ENCODE data around the gene CRTAC1. TPM values are rescaled to one million over a fixed set of nuclear protein-coding genes. Genes with fewer than 3 reads are reported as not detected.

The CRTAC1 gene
- total RNA-seq, 1 experiment from 2014 or later: 0.20 TPM

- Histone ChIP-seq H3K4me2 (ENCODE audit: low read length) (peak overlapping the region; percentile 20), H3K27ac (ENCODE audit: low read depth, low read length) (no peak overlapping the region), H3K9me3 (ENCODE audit: control insufficient read depth in 1 of 2, insufficient read depth in 1 of 2, low read depth in 1 of 2, low read length in 2 of 2) (no peaks in the 10 kb centered on the region), H3K79me2 (ENCODE audit: insufficient read depth, low read length) (no peaks in the 10 kb centered on the region), H3K4me1 (ENCODE audit: control insufficient read depth in 1 of 2, insufficient read depth in 2 of 2, low read length in 2 of 2) (peaks cover 13 to 29% of the 10 kb centered on the region in 2 experiments), H2AFZ (ENCODE audit: low read depth, low read length, poor library complexity, severe bottlenecking) (no peak overlapping the region), H3K27me3 (ENCODE audit: insufficient read depth, low read length) (no peaks in the 10 kb centered on the region), H3K9ac (ENCODE audit: low read length) (no peak overlapping the region), H4K20me1 (ENCODE audit: insufficient read depth) (no peaks in the 10 kb centered on the region), H3K4me3 (replicated peaks in 1 of 2; ENCODE audit: low read depth in 1 of 2, low read length in 2 of 2) (no peak overlapping the region), H3K9me2 (ENCODE audit: insufficient read depth) (no peaks in the 10 kb centered on the region), H3K36me3 (ENCODE audit: control insufficient read depth in 1 of 2, insufficient read depth in 2 of 2, low read length in 2 of 2) (no peaks in the 10 kb centered on the region)
- DNase-seq (ENCODE audit: low read depth, low spot score) (no peak), ATAC-seq (no peak; the same call in 1 of the 2 replicates)
- TF ChIP-seq POLR2A (IDR thresholded peaks at IDR 0.05; ENCODE audit: borderline replicate concordance, extremely low read depth, insufficient read depth, insufficient read length): no peak
- TF ChIP-seq CEBPB (IDR thresholded peaks at IDR 0.05; ENCODE audit: low read depth): no peak
- no peak for TF ChIP-seq EZH2 (IDR thresholded peaks at IDR 0.05)
- no peak for TF ChIP-seq ZBTB33 (IDR thresholded peaks at IDR 0.05; ENCODE audit: extremely low read depth, insufficient replicate concordance, low read length)
- CTCF ChIA-PET: interaction anchor here (0.9 kb wide), 1 partner anchor 15 kb away, joined by 3 read pairs; no protein-coding TSS in a partner anchor
- POLR2A ChIA-PET: no interaction called here
- RAD21 ChIA-PET (ENCODE audit: low non-redundant PET in 1 of 2, low total read pairs in 2 of 2, uncharacterized antibody in 2 of 2, unreplicated experiment in 2 of 2): no interaction called here
- intact Hi-C loops (cut with micrococcal nuclease): no loop called here
- BruUV-seq (replicated peaks): no TSS peak
Observed at GRCh38 chr10:97843281-97843671, 187.1 kb downstream of the CRTAC1 start.

GRCh38 chr10:97842656-97843280 lies 187.7 kb downstream of the CRTAC1 start:
- no peaks in the 10 kb centered on the region for H3K9me3 ChIP-seq (ENCODE audit: control insufficient read depth in 1 of 2, insufficient read depth in 1 of 2, low read depth in 1 of 2, low read length in 2 of 2)
- no peak overlapping the region for H2AFZ ChIP-seq (ENCODE audit: low read depth, low read length, poor library complexity, severe bottlenecking)
- BruUV-seq (replicated peaks): no TSS peak
- no peaks in the 10 kb centered on the region for H3K27me3 ChIP-seq (ENCODE audit: insufficient read depth, low read length)
- H3K9ac ChIP-seq (ENCODE audit: low read length): no peak overlapping the region
- no peaks in the 10 kb centered on the region for H3K36me3 ChIP-seq (ENCODE audit: control insufficient read depth in 1 of 2, insufficient read depth in 2 of 2, low read length in 2 of 2)
- ChIA-PET POLR2A (no interaction called here), RAD21 (ENCODE audit: low non-redundant PET in 1 of 2, low total read pairs in 2 of 2, uncharacterized antibody in 2 of 2, unreplicated experiment in 2 of 2) (no interaction called here), CTCF (interaction anchor here (0.9 kb wide), 1 partner anchor 15 kb away, joined by 3 read pairs; no protein-coding TSS in a partner anchor)
- no peak overlapping the region for H3K27ac ChIP-seq (ENCODE audit: low read depth, low read length)
- intact Hi-C loops (cut with micrococcal nuclease): no loop called here
- H3K4me1 ChIP-seq (ENCODE audit: control insufficient read depth in 1 of 2, insufficient read depth in 2 of 2, low read length in 2 of 2): peaks cover 13 to 29% of the 10 kb centered on the region in 2 experiments
- no peaks in the 10 kb centered on the region for H4K20me1 ChIP-seq (ENCODE audit: insufficient read depth)
- H3K79me2 ChIP-seq (ENCODE audit: insufficient read depth, low read length): no peaks in the 10 kb centered on the region
- no peak overlapping the region for H3K4me3 ChIP-seq (replicated peaks in 1 of 2; ENCODE audit: low read depth in 1 of 2, low read length in 2 of 2)
- ATAC-seq (no peak), DNase-seq (ENCODE audit: low read depth, low spot score) (no peak)
- H3K9me2 ChIP-seq (ENCODE audit: insufficient read depth): no peaks in the 10 kb centered on the region
- H3K4me2 ChIP-seq (ENCODE audit: low read length): peak overlapping the region; percentile 20
- no peak for TF ChIP-seq POLR2AphosphoS5 (IDR thresholded peaks at IDR 0.05; ENCODE audit: low read depth, low read length)
- no peak for TF ChIP-seq RAD21 (IDR thresholded peaks at IDR 0.05; ENCODE audit: low read depth)
- no peak for TF ChIP-seq ATF3 (IDR thresholded peaks at IDR 0.05)
- TF ChIP-seq EZH2phosphoT487 (IDR thresholded peaks at IDR 0.05; ENCODE audit: borderline replicate concordance): no peak
- no peak for TF ChIP-seq JUND (IDR thresholded peaks at IDR 0.05)
- TF ChIP-seq, protein P1, sequence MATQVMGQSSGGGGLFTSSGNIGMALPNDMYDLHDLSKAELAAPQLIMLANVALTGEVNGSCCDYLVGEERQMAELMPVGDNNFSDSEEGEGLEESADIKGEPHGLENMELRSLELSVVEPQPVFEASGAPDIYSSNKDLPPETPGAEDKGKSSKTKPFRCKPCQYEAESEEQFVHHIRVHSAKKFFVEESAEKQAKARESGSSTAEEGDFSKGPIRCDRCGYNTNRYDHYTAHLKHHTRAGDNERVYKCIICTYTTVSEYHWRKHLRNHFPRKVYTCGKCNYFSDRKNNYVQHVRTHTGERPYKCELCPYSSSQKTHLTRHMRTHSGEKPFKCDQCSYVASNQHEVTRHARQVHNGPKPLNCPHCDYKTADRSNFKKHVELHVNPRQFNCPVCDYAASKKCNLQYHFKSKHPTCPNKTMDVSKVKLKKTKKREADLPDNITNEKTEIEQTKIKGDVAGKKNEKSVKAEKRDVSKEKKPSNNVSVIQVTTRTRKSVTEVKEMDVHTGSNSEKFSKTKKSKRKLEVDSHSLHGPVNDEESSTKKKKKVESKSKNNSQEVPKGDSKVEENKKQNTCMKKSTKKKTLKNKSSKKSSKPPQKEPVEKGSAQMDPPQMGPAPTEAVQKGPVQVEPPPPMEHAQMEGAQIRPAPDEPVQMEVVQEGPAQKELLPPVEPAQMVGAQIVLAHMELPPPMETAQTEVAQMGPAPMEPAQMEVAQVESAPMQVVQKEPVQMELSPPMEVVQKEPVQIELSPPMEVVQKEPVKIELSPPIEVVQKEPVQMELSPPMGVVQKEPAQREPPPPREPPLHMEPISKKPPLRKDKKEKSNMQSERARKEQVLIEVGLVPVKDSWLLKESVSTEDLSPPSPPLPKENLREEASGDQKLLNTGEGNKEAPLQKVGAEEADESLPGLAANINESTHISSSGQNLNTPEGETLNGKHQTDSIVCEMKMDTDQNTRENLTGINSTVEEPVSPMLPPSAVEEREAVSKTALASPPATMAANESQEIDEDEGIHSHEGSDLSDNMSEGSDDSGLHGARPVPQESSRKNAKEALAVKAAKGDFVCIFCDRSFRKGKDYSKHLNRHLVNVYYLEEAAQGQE (IDR thresholded peaks at IDR 0.05; ENCODE audit: low read depth): no peak
- TF ChIP-seq ZBTB33 (IDR thresholded peaks at IDR 0.05; ENCODE audit: extremely low read depth, insufficient replicate concordance, low read length): no peak
- TF ChIP-seq EGR1 (IDR thresholded peaks at IDR 0.05; ENCODE audit: low read depth): no peak
- TF ChIP-seq EZH2 (IDR thresholded peaks at IDR 0.05): no peak
- no peak for TF ChIP-seq POLR2A (IDR thresholded peaks at IDR 0.05; ENCODE audit: borderline replicate concordance, extremely low read depth, insufficient read depth, insufficient read length)

All from HCT116 (cell line).